Keratinocyte (primary cell): ENCODE results near the gene KRT40. TPM values are rescaled to one million over a fixed set of nuclear protein-coding genes. Genes with fewer than 3 reads are reported as not detected.

ENCODE experiments used
- DNase-seq: peaks from one replicate; pipeline ENCODE4 v3.0.0-alpha.2; 2011; ENCODE audit warnings: low read depth, missing footprints, low spot score
- FAIRE-seq: peaks from 2 replicates; lab custom pipeline; 2011; peaks lifted over from hg19 to GRCh38; lab: Jason Lieb, UNC
- H2AFZ ChIP-seq: 2 replicates; pipeline ENCODE4 v1.6.0; 2012; ENCODE audit warnings: low read length, control low read depth, inconsistent platforms; ENCODE audit not compliant: control insufficient read depth
- H3K27ac ChIP-seq: 2 replicates; pipeline ENCODE4 v1.5.1; 2011; ENCODE audit warnings: low read length; ENCODE audit not compliant: control insufficient read depth, insufficient read depth
- H3K27me3 ChIP-seq: 3 replicates; pipeline ENCODE4 v1.6.0; 2011; ENCODE audit warnings: low read length; ENCODE audit not compliant: control insufficient read depth, insufficient read depth; ENCODE audit errors: extremely low read depth
- H3K36me3 ChIP-seq, 2 experiments: 2 replicates in 1 of 2; 3 replicates in 1 of 2; pipeline ENCODE4 v1.5.1; 2011; ENCODE audit warnings: low read length in 2 of 2, mild to moderate bottlenecking in 1 of 2; ENCODE audit not compliant: control insufficient read depth in 2 of 2, insufficient read depth in 2 of 2; ENCODE audit errors: extremely low read depth in 1 of 2
- H3K4me1 ChIP-seq: 3 replicates; pipeline ENCODE4 v1.5.1; 2011; ENCODE audit warnings: low read length; ENCODE audit not compliant: control insufficient read depth, insufficient read depth; ENCODE audit errors: extremely low read depth
- H3K4me2 ChIP-seq: 3 replicates; pipeline ENCODE4 v1.6.0; 2011; ENCODE audit warnings: low read depth, low read length; ENCODE audit not compliant: control insufficient read depth, insufficient read depth; ENCODE audit errors: extremely low read depth
- H3K4me3 ChIP-seq, 3 experiments: fragments of 200-600 bp in 1 of 3; sonication (generic) in 1 of 3; 2 replicates in 2 of 3; 3 replicates in 1 of 3; pipeline ENCODE4 v1.5.1; 2011 to 2016; ENCODE audit warnings: low read length in 3 of 3, mild to moderate bottlenecking in 3 of 3, control low read depth in 2 of 3, inconsistent platforms in 1 of 3, low read depth in 1 of 3, mixed read lengths in 1 of 3, mixed run types in 1 of 3, moderate library complexity in 1 of 3; ENCODE audit not compliant: control insufficient read depth in 2 of 3, insufficient read depth in 2 of 3; ENCODE audit errors: extremely low read depth in 1 of 3
- H3K79me2 ChIP-seq: 2 replicates; pipeline ENCODE4 v1.6.0; 2012; ENCODE audit warnings: low read length; ENCODE audit not compliant: control insufficient read depth, insufficient read depth
- H3K9ac ChIP-seq: 3 replicates; pipeline ENCODE4 v1.6.0; 2011; ENCODE audit warnings: low read length; ENCODE audit not compliant: control insufficient read depth, insufficient read depth; ENCODE audit errors: extremely low read depth
- H3K9me1 ChIP-seq: 3 replicates; pipeline ENCODE4 v1.6.0; 2011; ENCODE audit warnings: low read length; ENCODE audit not compliant: control insufficient read depth, insufficient read depth; ENCODE audit errors: extremely low read depth
- H3K9me3 ChIP-seq: 2 replicates; pipeline ENCODE4 v1.5.1; 2012; ENCODE audit warnings: low read depth, low read length; ENCODE audit not compliant: control insufficient read depth
- H4K20me1 ChIP-seq: 3 replicates; pipeline ENCODE4 v1.6.0; 2011; ENCODE audit warnings: low read length; ENCODE audit not compliant: control insufficient read depth, insufficient read depth; ENCODE audit errors: extremely low read depth
- EZH2 ChIP-seq: IDR thresholded peaks from one replicate; pipeline ENCODE4 v1.6.1; 2012; ENCODE audit warnings: inconsistent platforms, mild to moderate bottlenecking, low read length, moderate library complexity
- dilution Hi-C: fragments of 300-500 bp; cut with MboI; formaldehyde crosslinking; loops from one replicate; pipeline ENCODE4 v1.7.0; 2020; ENCODE audit warnings: low sequenced_read_pairs; ENCODE audit not compliant: extremely low pct_ligation_motif_present
- polyA plus RNA-seq, 5 experiments: library from polyadenylated mRNA; depleted of rRNA in 3 of 5; stranded (reverse) in 3 of 5; stranded (forward) in 1 of 5; unstranded in 1 of 5; fragments of >200 nt; gene quantifications; 1 replicate in 1 of 5; 2 replicates in 3 of 5; 3 replicates in 1 of 5; pipeline versions ENCODE4 v1.2.1 to v1.2.3, GENCODE V29; 2011 to 2012; ENCODE audit warnings: missing spikeins in 2 of 5, low read depth in 1 of 5, low replicate concordance in 1 of 5
- TF ChIP-seq, protein P1 (sequence below), 3 experiments: IDR thresholded peaks in 1 of 3; conservative IDR thresholded peaks in 1 of 3; optimal IDR thresholded peaks in 1 of 3; 2 replicates in 2 of 3; 3 replicates in 1 of 3; pipeline versions ENCODE3 to v1.5.1; 2011; ENCODE audit warnings: low read length in 3 of 3, mild to moderate bottlenecking in 3 of 3, moderate library complexity in 2 of 3, control low read depth in 1 of 3, inconsistent platforms in 1 of 3; ENCODE audit not compliant: insufficient read depth in 2 of 3; ENCODE audit errors: extremely low read depth in 1 of 3

The KRT40 gene
- polyA plus RNA-seq, 1 donor (not counting 4 experiments of a cell fraction or from before 2014, with no cell fraction given) = 0.03 TPM

DNA sequence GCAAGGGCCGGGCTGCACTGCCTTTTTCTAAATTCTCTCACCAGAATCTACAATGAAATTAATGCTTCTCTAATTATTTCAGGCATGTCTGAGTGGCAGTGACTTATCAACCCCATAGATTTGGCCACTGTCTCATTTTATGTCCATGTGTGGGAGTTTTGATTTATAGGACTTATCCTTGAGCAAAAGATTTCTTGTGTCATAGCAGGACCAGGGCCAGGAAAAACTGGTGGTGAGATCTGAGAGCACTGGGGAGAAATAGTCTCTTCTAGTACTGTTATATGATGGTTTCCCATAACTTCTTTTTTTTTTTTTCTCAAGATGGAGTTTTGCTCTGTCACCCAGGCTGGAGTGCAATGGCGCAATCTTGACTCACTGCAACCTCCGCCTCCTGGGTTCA, 45.1 kb downstream of the KRT40 start:
- FAIRE-seq = no peak
- no peak overlapping the region for H3K4me2 ChIP-seq
- DNase-seq = no peak
- H3K27ac ChIP-seq = no peak overlapping the region
- no peak overlapping the region for H3K9ac ChIP-seq
- H4K20me1 ChIP-seq = no peaks in the 10 kb centered on the region
- no peaks in the 10 kb centered on the region for H3K27me3 ChIP-seq
- no peaks in the 10 kb centered on the region for H3K9me1 ChIP-seq
- TF ChIP-seq, protein P1, sequence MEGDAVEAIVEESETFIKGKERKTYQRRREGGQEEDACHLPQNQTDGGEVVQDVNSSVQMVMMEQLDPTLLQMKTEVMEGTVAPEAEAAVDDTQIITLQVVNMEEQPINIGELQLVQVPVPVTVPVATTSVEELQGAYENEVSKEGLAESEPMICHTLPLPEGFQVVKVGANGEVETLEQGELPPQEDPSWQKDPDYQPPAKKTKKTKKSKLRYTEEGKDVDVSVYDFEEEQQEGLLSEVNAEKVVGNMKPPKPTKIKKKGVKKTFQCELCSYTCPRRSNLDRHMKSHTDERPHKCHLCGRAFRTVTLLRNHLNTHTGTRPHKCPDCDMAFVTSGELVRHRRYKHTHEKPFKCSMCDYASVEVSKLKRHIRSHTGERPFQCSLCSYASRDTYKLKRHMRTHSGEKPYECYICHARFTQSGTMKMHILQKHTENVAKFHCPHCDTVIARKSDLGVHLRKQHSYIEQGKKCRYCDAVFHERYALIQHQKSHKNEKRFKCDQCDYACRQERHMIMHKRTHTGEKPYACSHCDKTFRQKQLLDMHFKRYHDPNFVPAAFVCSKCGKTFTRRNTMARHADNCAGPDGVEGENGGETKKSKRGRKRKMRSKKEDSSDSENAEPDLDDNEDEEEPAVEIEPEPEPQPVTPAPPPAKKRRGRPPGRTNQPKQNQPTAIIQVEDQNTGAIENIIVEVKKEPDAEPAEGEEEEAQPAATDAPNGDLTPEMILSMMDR (optimal IDR thresholded peaks at IDR 0.05 in 1 of 3, IDR thresholded peaks at IDR 0.05 in 1 of 3, conservative IDR thresholded peaks at IDR 0.05 in 1 of 3; ENCODE audit: extremely low read depth in 1 of 3, insufficient read depth in 2 of 3, low read length in 3 of 3) = no peak
- no peak for TF ChIP-seq EZH2
- H3K4me3 ChIP-seq = no peak overlapping the region
- dilution Hi-C loops = no loop called here
- peaks cover 16% of the 10 kb centered on the region for H3K4me1 ChIP-seq
- no peak overlapping the region for H2AFZ ChIP-seq
- H3K79me2 ChIP-seq = no peaks in the 10 kb centered on the region
- H3K36me3 ChIP-seq = no peaks in the 10 kb centered on the region
- no peaks in the 10 kb centered on the region for H3K9me3 ChIP-seq

DNA sequence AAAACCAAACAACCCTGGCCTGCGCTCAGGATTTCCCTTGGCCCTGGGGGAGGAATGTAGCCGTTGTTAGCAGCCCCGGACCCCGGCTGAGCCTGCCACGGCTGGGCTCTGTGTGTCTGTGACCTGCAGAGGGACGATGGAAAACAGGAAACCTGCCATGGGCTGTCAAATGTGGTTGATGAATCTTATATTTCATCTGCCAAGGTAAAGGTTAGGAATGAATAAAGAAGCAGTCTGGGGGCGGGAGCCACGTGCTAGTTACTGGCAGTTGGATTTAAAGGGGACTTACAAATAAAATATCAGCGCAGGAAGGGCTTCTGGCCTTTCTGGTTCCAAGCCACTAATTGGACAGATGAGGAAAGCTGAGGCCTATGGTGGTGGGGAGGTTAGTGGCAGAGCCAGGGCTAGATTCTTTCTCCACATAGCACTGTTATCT, 46.7 kb downstream of the KRT40 start, which contains the start of gene KRT23:
Gene KRT23, minus strand, starts transcription at position 263 of the 436 bp plus-strand sequence. CDS start 1,043 bp downstream, outside the sequence.
- H3K4me2 ChIP-seq = peak within 1 kb of the TSS; percentile 59
- H3K9ac ChIP-seq = peak within 1 kb of the TSS; percentile 55
- H3K36me3 ChIP-seq = no peaks in the 10 kb centered on the region
- H3K9me3 ChIP-seq = no peaks in the 10 kb centered on the region
- peak within 1 kb of the TSS; percentile 33 for H3K27ac ChIP-seq
- TF ChIP-seq EZH2 = no peak
- TF ChIP-seq, protein P1 (optimal IDR thresholded peaks at IDR 0.05 in 1 of 3, IDR thresholded peaks at IDR 0.05 in 1 of 3, conservative IDR thresholded peaks at IDR 0.05 in 1 of 3; ENCODE audit: extremely low read depth in 1 of 3, insufficient read depth in 2 of 3, low read length in 3 of 3) = no peak
- H3K27me3 ChIP-seq = no peaks in the 10 kb centered on the region
- peak within 1 kb of the TSS; percentile 89 for H2AFZ ChIP-seq
- FAIRE-seq (peak; percentile 75), DNase-seq (no peak)
- no peaks in the 10 kb centered on the region for H4K20me1 ChIP-seq
- H3K79me2 ChIP-seq = no peaks in the 10 kb centered on the region
- H3K9me1 ChIP-seq = no peaks in the 10 kb centered on the region
- H3K4me1 ChIP-seq = peaks cover 16% of the 10 kb centered on the region
- H3K4me3 ChIP-seq = peak within 1 kb of the TSS in 2 of 3 experiments; percentile 24 to 38
- dilution Hi-C loops = no loop called here
